HG03521 (cell line): Measurements from ENCODE around the gene CRYM.
"Not testable (repeated sequence)": the region's sequence is repeated elsewhere in the genome, so short reads cannot be mapped to it uniquely, and the experiment has no call there.

Source experiments
- ATAC-seq: cut with Tn5 transposase; IDR thresholded peaks from one replicate; pipeline ENCODE4 v1.9.1; 2021; ENCODE audit warnings: mild to moderate bottlenecking, moderate library complexity; ENCODE audit not compliant: unreplicated experiment

Gene CRYM

DNA sequence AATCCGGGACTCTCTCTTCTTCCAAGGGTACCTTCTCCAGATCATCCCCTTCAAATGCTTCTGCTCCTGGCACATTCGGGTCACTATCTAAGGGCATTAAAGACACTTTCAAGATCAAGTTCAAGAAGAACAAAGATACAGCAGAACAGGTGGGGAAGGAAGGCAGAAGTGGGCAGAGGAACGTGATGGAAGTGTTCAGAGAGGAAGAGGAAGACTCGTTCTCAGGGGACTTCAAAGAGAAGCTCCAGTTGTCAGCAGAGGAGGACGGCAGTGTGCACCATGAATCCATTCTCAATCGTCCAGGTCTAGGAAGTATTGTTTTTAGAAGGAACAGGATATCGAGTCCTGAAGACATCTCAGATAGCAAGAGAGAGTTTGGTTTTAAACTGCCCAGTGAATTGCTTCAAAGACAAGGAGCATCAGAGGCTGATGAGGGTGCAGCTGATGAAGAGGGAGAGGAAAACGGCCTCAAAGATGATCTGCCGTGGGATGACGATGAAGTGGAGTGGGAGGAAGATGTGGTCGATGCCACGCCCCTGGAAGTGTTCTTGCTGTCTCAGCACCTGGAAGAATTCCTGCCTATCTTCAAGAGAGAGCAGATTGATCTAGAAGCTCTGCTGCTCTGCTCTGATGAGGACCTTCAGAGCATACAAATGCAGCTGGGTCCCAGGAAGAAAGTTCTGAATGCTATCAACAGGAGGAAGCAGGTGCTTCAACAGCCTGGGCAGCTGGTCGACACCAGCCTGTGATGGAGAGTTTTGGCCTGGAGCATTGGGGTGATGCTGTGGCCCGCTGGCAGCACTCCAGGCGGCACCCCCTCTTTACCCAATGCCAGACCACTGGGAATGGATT, 27.8 kb downstream of the CRYM start:
- no peak for ATAC-seq

DNA sequence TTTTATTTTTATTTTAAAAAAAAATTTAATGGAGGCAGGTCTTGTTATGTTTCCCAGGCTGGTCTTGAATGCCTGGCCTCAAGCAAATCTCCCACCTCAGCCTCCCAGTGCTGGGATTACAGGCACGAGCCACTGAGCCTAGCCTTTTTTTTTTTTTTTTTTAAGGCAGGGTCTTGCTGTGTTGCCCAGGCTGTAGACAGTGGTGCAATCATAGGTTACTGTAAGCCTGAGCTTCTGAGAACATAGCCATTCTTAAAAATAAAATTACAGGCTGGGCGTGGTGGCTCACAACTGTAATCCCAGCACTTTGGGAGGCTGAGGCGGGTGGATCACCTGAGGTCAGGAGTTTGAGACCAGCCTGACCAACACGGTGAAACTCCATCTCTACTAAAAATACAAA, 29.9 kb downstream of the CRYM start:
- ATAC-seq: not testable (repeated sequence)

DNA sequence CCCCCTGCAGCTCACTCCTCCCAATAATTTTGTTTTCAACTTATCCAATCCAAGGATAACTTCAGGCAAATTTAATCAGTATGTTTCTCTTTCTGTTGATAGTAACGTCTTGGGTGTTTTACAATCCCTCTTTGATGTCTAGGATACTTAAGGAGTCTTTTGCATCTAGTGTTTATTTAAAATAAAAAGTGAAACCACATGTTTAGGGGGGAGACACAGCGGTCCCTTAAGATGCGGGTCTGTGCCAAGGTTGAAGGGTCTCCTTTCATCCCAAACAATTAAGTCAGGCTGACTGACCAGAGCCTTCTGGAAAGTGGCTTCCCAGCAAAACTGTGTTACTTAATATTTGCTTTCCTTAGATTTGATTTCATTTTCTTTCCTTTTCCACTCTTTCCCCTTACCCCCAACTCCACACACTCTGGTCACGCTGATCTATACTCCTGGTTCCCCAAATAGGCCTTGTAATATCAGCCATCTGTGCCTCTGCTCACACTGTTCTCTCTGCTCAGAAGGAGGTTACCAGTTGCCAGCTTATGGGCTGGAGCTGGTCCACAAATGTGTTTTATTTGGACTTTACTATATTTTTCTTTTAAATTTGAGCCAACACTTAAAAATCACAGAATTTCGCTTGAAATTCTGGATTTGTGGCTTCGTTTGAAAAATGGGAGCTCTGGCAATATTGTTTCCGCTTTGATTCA, 33.4 kb downstream of the CRYM start:
- ATAC-seq: no peak

DNA sequence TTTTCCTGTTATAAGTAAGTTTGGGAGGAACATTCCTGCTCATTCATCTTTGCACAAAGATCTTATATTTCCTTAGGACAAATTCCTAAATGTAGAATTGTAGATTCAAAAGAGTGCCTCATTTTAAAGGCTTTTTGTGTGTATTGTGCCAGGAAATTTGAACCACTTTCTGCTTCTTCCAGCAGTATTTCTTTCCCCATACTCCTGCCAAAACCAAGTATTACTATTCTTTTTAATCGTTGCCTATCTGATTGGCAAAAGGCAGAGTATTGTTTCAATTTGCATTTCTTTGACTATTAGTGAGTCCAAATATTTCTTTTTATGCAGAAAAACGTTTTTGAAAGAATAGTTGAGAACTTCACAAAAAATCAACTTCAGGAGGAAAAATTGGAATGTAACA, 35.3 kb downstream of the CRYM start:
- no peak for ATAC-seq

DNA sequence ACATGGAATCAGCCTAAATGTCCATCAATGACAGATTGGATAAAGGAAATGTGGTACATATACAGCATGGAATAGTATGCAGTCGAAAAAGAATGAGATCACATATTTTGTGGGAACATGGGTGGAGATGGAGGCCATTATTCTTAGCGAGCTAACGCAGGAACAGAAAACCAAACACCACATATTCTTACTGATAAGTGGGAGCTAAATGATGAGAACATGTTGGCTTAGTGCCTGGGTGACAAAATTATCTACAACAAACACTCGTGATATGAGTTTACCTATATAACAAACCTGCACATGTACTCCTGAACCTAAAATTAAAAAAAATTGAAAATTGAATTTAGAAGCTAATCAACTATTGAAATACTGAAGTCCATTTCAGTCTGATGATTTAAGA, 38.4 kb downstream of the CRYM start:
- no peak for ATAC-seq

DNA sequence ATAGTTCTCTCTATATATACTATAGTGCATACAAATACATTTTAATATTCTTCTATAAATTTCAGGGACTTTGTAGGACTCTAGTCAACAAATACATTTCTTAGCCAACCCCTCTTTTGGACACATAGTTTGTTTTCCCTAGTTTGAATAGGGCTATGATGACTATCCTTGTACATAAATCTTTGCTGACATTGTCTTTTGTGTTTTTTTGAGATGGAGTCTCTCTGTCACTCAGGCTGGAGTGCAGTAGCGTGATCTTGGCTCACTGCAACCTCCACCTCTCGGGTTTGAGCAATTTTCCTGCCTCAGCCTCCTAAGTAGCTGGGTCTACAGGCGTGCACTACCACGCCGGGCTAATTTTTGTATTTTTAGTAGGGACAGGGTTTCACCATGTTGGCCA, 41.3 kb downstream of the CRYM start:
- ATAC-seq: no peak

DNA sequence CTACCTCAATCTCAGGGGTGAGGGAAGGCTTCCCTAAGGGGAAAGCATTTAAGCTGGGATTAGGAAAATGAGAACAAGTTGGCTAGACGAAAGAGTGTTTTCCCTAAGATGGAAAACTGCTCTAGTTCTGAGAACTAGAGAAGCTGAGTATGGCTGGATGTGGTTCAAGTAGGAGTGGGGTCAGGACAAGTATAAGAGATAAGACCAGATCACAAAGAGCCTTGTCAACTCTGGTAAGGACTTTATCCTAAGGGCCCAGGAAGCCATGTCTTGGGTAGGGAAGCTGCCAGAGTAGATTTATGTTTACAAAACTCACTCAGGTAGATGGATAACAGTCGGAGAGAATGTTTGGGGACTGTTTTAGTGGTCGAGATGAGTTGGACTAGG, 42.9 kb downstream of the CRYM start:
- no peak for ATAC-seq

DNA sequence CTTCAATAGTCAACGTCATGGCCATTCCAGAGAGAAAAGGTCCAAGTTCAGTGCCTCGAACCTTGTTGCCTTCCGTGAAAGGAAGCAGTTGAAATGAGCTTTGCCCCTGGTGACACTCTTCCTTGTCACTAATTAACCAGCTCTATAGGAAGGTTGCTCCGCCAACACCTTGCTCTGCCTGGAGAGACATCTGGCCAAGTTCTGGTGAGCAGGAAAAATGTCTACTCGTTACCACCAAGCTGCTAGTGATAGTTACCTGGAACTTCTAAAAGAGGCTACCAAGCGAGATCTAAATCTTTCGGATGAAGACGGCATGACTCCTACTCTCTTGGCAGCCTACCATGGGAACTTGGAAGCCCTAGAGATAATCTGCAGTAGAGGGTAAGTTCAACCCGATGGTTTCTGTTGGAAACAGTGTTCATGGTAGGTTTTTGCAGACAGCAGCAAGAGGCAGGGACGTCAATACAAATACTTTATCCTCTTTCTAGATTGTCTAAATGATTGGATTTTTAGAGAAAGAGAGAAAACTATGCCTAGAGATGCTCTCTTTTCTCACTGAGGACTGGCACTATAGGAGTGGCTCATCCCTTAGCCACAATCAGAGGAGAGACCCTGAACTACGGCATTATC, 44.5 kb downstream of the CRYM start, which contains the start of gene ANKS4B:
ANKS4B (plus strand) TSS at position 179 of the 630 bp plus-strand sequence; CDS start at position 218, 39 bp downstream.
- ATAC-seq: no peak

DNA sequence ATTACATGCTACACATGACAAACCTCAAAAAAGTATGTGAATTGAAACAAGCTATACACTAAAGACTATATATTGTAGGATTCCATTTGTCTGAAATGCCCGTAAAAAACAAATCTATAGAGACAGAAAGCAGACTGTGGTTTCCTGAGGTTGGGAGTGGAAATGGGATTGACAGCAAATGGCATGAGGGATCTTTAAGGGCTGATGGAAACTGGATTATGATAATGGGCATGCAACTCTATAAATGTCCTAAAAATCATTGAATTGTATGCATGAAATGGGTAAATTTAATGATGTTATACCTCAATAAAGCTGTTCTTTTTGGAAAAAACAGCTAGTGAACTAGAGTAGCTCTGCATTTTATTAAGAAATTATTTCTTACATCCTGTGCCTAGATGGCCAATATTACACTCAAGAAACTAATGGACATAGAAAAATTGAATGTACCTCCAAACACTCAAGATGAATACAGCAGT, 45.0 kb downstream of the CRYM start:
- ATAC-seq: no peak

DNA sequence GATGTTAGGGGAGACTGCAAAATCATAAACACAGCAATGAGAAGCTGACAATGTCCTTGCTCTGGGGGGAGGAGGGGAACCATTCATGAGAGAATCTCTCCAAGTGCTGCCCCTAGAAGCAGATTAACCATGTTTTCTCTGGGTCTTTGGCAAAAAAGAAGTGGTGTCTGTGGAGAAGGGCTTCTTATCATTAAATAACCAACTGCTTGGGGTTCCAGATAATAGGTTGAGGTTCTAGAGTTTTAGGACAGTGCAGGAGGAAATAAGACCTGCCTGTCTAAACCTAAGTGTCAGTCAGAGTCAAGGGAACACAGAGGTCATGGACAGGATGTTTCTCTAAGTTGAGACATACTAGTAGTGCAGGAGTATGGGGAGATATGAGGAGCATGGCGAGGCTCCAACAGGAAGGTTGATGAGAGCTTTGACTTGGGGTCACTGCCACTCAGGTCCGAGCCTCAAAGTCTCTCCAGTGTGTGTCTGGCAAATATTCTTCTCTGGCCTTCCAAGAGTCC, 49.7 kb downstream of the CRYM start:
- no peak for ATAC-seq

DNA sequence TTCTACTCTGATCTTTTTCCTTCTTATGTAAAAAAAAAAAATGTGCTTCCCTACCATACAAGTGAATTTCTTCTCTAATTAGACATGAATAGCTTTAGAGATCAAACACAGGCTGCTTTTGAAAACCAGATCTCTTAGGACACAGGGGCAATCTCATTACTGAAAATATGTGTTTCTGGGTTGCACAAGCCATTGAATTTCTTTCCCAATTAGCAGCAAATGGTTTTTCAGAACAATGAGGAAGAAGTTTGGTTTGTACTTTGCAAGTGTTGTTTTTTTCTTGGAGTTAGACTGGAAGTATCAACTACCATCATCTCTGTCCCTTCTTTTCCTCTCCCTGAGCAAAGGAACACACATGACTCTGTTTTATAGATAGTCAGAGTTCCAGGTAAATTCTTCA, 50.2 kb downstream of the CRYM start:
- no peak for ATAC-seq

DNA sequence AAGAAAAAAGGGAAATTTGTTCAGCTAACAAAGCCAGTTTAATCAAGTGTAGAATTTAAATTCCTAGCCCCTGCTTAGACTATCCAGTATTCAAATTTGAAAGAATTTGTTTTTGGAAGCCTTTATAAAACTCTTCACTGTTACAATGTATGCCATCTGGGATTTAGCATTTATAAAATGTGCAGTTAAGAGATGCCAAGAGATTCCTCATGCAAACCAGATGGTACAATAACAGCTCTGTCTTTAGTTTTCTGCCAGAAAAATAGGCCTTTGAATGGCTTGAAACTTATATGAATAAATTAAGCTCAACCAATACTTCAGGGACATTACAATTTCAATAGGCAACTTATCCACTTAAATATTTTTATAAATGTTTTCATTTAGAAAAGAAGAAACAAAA, 51.3 kb downstream of the CRYM start:
- no peak for ATAC-seq

DNA sequence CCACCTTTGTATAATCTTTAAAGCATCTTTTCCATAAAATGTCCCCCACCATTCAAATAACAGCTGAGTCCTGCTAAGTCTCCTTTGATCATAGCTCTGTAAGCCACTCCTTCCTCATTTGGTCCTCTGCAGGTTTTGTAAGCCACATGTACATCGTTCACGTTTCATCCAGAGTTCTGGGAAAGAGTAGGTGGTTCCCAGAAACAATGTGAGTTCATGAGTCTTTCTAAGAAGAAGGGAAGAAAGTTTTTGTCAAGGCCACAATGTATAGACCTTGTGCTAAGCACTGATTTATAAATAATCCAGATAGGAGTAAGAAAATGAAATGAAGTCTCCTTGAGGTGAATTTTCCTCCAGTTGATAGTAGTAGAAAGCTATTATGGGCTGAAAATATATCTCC, 53.3 kb downstream of the CRYM start:
- no peak for ATAC-seq

DNA sequence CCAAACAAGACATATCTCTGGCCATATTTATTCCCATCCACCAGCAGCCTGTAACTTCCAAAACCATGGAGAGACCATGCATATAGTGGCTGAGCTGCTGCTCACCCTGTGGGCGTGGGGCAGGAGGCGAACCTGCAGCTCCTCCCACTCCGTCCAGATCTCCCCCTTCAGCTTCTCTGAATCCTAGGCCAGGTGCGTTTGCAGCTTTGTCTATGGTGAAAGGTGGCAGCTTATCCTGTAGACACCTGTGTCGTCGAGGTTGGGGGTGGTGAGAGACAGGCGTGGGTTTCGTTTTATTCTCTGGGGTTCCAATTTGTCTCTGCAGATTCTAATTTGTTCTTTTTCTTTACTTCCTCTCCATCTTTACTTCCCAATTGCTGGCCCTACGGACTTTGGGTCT, 54.3 kb downstream of the CRYM start:
- no peak for ATAC-seq

DNA sequence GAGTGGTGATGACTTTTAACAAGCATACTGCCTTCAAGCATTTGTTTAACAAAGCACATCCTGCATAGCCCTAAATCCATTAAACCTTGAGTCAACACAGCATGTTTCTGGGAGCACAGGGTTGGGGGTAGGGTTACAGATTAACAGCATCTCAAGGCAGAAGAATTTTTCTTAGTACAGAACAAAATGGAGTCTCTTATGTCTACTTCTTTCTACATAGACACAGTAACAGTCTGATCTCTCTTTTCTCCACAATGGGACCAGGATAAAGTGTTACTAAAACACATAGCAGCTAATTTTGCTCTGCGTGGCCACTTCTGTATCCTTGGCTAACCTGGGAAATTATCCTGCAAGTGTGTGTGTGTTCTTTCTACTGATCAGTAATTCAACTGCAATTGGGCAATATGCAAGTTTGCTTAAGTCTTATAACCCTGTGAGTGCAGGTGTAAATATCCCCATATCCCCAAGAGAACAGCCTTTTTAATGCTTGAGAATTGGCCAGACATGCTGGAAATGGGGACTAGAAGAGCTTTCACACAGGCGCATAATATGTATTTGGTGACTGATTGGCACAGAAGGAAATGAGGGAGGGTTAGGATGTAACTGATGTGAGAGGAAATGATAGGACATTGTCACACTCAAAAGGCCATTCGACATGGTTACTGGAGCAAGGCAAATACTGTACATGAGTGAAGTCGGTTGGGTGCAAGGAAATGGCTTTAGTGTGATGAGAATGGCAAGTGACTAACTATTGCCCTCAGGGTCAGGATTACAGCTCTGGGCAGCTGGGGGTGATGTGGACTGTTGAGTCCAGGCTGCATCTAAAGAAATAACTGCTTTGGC, 55.4 kb downstream of the CRYM start:
- ATAC-seq: no peak

DNA sequence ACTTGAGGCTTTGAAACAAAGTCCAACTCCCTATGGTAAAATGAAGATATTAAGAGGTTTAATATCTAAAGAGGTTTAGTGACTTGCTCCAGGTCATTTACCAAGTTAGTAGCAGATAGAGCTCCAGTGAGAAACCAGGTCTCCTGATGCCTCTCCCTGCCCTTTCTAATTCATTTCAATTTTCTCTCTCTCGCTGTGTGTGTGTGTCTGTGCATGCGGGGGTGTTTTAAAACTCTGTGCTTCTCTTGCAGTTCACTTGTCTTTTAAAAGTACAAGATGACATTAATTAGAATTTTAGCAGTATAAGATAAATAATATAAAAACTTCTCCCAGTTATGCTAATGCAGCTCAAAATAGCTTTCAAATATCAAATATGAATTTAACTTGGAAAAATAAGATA, 58.5 kb downstream of the CRYM start:
- no peak for ATAC-seq

DNA sequence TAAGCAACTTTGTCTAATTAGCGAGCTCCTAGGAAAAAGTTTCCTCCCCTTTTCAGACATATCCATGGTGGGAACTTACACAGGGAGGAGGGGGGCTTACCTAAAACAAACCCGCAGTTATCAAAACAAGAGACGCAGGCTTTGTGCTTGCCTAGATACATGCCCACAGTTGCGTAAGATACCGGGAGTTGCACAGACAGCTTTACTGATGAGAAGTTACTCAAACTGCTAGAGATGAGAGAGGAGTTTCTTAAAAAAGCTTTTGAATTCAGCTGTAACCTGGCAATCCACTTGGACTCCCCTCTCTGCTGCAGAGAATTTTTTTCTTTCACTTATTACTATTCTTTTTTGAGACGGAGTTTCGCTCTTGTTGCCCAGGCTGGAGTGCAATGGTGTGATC, 59.9 kb downstream of the CRYM start:
- no peak for ATAC-seq

DNA sequence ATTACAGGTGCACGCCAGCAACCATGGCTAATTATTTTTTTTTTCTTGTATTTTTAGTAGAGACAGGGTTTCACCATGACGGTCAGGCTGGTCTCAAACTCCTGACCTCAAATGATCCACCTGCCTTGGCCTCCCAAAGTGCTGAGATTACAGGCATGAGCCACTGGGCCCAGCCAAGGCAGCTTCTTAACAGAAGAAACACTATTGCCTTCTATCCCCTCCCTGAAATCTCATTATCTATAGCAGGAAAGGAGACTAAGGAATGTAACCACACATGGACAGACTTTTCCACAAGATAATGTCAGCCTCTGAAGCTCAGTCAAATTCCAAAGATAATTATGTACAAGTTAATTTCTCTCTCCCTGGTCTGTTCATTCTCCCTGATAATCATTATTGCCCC, 61.0 kb downstream of the CRYM start:
- no peak for ATAC-seq

DNA sequence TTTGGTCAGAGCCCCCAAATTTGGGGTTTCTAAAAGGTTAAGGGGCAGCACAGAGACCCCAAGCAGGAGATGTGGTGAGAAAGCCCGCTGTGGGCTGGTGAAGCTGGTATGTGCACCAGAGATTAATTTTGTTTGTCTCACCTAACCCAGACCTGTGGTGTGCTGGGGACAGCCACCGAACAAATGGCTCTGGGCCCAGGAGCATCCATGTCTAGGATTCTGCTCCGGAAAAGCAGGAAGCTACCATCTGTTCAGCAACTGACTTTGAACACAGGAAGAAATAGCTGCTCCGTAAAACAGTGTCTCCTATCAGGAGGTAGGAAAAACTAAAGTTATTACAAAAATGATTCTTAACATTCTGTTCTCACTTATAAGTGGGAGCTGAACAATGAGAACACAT, 64.0 kb downstream of the CRYM start:
- ATAC-seq: no peak

DNA sequence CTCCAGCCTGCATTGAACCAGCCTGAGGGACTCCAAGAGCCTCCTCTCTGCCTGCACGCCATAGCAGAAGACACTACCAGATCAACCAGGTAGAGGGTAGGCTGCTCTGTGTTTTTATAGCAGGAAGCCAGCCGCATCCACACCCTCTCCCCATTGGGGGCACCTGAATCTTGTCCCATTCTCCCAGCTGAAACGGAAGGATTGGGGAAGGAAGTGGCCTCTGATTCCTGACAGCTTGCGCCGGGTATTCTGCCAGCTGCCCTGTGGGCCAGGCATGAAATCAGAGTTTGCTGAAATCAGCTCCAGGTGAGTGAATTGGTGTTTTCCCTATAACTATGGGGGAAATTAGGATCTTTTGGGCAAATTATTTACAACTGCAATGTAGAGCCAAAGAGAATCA, 66.6 kb downstream of the CRYM start, which contains the start of gene ZP2:
ZP2 (minus strand) TSS at position 89 of the 400 bp plus-strand sequence; CDS start at position 62, 27 bp downstream.
- no peak for ATAC-seq
